Activated T-cell treated with anti-CD3 and anti-CD28 coated beads for 4 hours (primary cell): Measurements from ENCODE around the gene EXTL2.
A peak's percentile ranks its signal among the peaks of the same experiment; 100 is the strongest.
"Not testable (repeated sequence)": the region's sequence is repeated elsewhere in the genome, so short reads cannot be mapped to it uniquely, and the experiment has no call there.

Experiments
- DNase-seq: peaks from one replicate; pipeline ENCODE4 v3.0.0-alpha.2; 2020

The EXTL2 gene

DNA sequence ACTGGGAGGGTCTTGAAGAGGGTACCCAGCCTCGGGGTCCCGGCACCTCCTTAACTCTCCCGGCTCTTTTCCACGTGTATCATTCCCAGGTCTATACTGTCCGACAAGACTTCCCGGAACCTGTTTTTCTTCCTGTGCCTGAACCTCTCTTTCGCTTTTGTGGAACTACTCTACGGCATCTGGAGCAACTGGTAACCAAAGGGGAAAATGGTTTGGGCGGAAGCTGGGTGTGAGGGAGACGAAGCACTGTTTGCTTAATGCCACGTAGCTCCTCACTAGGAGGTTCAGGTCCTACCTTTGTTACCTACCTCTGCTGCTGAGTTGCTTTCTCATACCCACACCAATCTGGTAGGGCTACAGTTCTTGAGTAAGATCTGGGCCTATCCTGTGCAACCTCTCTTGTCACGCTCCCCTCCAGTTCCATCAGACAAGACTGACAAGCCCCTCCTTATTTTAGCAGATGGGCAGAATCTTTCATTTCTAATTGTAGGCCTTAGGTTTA is 1.9 kb upstream of the EXTL2 start:
- DNase-seq, result peak; percentile 44

- peak; percentile 97 for DNase-seq
These were observed 1.2 kb upstream of the EXTL2 start, which contains the start of gene SLC30A7 for GRCh38 chr1:100895540-100896480. Gene SLC30A7 (plus strand): TSS chr1:100896090. CDS start chr1:100896263, 173 bp downstream.

DNA sequence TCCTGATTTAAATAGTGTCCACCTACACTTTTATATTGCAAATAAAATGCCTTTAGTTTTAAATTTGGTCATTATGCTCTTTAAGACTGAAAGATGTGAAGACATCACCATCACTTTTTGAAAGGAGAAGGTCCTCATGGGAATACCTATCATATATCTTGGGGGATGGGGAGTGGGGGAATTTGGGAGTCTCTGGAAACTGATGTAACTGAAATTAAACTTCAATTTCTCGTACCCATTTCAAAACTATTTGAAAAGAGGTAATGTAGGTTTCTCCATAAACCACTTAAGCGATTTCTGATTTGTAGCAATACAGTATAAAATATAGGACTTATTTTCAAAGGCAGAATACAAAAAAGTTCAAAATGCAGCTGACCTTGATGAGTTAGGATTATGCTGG is 924 bp downstream of the EXTL2 start:
- no peak for DNase-seq

GRCh38 chr1:100892554-100892953 is 2.1 kb downstream of the EXTL2 start:
- no peak for DNase-seq

DNA sequence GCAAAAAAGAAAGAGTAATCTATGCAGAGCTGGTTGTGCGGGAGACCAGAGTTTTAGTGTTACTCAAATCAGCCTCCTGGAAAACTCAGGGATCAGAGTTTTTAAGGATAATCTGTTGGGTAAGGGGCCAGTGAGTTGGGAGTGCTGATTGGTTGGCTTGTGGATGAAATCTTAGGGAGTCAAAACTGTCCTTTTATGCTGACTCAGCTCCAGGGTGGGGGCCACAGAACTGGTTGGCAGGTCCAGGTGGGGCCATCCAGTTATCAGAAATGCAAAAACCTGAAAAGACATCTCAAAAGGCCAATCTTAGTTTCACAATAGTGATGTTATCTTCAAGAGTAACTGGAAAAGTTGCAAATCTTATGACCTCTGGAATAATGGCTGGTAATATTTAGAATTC is 3.3 kb downstream of the EXTL2 start:
- DNase-seq, result no peak

DNA sequence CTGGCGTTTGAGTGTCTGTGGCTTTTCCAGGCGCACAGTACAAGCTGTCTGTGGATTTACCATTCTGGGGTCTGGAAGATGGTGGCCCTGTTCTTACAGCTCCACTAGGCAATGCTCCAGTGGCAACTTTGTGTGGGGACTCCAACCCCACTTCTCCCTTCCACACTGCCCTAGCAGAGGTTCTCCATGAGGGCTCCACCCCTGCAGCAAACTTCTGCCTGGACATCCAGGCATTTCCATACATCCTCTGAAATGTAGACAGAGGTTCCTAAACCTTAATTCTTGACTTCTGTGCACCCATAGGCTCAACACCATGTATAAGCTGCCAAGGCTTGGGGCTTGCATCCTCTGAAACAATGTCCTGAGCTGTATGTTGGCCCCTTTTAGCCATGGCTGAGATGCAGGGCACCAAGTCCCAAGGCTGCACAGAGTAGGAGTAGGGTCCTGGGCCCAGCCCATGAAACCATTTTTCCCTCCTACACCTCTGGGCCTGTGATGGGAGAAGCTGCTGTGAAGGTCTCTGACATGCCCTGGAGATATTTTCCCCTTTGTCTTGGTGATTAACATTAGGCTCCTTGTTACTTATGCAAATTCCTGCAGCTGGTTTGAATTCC is 4.7 kb downstream of the EXTL2 start:
- DNase-seq, result not testable (repeated sequence)

DNA sequence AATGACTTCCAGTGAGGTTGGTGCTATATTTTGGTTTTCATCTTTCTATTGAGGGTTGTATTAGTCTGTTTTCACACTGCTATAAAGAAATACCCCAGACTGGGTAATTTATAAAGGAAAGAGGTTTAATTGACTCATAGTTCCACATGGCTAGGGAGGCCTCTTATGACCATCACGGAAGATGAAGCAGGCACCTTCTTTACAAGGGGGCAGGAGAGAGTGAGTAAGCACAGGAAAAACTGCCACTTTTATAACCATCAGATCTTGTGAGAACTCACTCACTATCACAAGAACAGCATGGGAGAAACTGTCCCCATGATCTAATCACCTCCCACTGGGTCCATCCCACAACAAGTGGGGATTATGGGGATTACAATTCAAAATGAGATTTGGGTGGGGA is 5.6 kb downstream of the EXTL2 start:
- DNase-seq, result not testable (repeated sequence)

DNA sequence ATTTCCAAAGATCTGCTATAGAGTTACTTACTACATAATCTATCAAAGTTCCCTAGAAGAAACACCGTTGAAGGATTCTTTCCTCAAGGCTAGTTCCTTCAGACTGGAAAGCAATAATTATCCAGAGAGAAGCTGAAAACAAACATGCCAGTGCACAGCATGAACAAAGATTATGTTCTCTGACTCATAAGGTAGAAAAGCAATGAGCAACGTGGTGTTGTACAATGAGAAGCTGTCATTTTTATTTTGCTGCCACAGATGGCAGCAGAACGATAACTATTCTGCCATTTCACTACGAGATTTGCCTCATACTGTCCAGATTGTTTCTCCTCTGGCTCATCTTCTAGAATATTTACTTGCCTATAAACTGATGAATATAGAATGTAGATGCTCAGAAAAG is 10.7 kb downstream of the EXTL2 start:
- DNase-seq, result no peak

- DNase-seq, result no peak
These were observed 11.9 kb downstream of the EXTL2 start for GRCh38 chr1:100882698-100883097.

DNA sequence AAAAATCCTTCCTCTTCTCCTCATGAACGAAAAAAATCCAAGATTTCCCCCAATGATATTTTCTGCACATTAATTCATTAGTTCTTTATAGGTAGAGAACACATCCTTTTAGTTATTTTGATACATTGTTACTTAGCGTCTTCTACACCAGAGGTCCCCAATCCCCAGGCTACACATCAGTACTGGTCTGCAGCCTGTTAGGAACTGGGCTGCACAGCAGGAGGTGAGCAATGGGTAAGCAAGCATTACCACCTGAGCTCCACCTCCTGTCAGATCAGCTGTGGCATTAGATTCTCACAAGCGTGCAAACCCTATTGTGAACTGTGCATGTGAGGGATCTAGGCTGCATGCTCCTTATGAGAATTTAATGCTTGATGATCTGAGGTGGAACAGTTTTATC is 13.0 kb downstream of the EXTL2 start:
- DNase-seq, result no peak

DNA sequence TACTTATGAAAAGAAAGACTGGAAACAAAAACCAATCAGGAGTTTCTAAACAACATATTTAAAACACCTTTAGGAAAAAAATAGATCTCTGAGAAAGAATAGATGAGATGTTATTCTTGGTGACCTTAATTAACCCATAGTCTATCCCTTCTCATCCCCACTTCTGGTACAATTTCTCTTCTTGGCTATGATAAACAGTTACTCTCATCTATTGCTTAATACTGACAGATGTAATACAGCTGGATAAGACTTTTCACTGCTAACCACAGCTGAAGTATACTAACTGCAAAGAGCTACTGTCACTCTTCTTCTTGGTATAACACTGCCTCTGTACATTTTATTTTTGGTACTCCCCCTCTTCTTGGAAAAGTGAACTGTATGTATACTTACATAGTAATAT is 15.2 kb downstream of the EXTL2 start:
- DNase-seq, result no peak

DNA sequence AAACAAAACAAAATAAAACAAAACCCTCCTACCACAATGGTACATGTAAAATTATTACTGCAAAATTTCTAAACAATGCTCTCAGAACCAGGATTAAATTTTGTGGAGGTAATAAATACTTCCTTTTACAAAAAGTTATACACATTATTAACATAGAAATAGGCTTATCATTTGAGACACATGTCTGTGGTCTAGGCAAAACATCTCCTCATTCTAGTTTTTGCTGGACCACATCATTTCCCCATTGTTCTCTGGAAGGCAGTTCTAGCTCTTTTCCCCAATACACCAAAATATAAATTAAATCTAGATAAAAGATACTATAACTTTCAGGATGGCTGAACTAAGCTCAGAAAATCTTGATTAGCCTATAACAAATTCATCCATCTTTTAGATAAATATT is 18.4 kb downstream of the EXTL2 start:
- DNase-seq, result no peak

GRCh38 chr1:100875228-100875627 is 19.4 kb downstream of the EXTL2 start:
- DNase-seq, result no peak

- no peak for DNase-seq
These were observed 20.2 kb downstream of the EXTL2 start for GRCh38 chr1:100874433-100874832.

- DNase-seq, result no peak
These were observed 24.6 kb downstream of the EXTL2 start for GRCh38 chr1:100869996-100870395.

- no peak for DNase-seq
These were observed 26.2 kb downstream of the EXTL2 start for GRCh38 chr1:100868364-100868995.

GRCh38 chr1:100866901-100867206 is 27.8 kb downstream of the EXTL2 start:
- no peak for DNase-seq

GRCh38 chr1:100866041-100866900 is 28.4 kb downstream of the EXTL2 start:
- no peak for DNase-seq

DNA sequence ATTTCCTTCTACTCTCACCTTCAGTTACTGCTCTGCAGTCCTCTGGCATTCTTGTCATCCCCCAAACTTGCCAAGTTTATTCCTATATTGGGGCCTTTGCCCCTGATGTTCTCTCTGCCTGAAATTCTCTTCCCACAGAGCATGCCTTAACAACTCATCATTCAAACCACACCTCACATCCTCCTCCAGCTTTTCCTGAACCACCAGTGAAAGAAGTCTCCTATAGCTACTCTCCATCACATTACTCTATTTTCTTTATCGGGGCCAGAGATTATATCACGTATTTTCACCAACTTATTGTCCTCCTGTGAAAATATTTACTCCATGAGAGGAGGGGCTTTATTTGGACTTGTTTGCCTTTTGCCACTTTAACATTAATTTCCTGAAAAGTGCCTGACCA is 32.1 kb downstream of the EXTL2 start:
- DNase-seq, result no peak

DNA sequence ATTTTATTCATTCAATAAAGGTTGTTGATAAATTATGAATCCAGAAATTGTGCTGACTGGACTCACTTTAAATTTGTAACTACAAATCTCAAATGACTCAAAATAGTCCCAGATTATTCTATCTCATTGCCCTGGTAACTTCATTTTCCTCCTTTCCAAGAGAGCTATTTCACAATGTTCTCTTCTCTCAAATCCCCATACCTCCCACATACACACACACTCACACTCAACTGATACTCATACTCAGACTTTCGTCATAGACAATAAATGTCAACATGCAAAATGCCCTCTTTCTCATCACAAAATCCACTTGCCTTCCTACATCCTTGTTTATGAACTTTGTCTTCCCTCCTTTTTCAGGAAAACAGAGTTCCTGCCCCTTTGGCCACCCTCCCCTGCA is 33.3 kb downstream of the EXTL2 start:
- DNase-seq, result no peak

GRCh38 chr1:100860397-100860991 is 34.1 kb downstream of the EXTL2 start:
- DNase-seq, result no peak

DNA sequence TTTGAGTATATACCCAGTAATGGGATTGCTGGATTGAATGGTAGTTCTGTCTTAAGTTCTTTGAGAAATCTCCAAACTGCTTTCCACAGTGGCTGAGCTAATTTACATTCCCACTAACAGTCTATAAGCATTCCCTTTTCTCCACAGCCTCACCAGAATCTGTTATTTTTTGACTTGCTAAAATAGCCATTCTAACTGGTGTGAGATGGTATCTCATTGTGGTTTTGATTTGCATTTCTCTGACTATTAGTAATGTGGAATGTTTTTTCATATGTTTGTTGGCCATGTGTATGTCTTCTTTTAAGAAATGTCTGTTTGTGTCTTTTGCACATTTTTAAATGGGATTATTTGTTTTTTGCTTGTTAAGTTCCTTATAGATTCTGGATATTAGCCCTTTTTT is 39.5 kb downstream of the EXTL2 start:
- DNase-seq, result not testable (repeated sequence)
